ENCODE measurements around the gene CGNL1. TPM values are rescaled to one million over a fixed set of nuclear protein-coding genes. Genes with fewer than 3 reads are reported as not detected.

The CGNL1 gene
- total RNA-seq, 1 donor from 2014 or later = 2.8 TPM

DNA sequence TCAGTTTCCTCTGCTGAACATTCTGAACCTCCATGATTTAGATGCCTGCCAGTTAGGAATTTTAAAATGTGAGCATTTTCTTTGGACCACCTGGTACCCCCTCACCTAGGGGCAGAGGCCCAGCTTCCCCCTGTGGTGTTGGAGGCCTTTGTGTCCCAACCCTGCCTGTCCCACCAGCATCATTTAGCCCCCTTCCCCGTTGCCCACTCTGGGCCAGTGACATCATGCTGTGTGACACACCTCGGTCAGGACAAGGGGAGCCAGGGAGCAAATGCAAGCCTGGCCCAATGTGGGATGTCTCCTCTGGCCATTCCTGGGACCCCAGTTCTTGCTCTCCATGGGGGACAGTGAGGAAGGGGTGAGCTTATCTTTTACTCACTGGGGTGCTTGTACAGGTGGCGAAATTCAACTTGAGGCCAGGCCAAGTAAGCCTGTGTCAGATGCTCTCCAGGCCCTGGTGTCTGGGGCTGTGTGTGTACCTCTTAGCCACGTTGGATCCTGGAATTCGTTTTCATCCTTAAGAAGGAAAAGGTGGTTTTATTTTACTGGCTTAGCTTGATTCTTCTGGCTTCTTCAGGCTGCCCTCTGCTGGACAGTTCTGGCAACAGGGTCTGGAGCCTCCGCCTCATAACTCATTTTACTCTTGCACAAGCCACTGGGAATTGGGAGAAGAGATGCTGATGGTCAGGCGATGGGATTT lies 165.7 kb downstream of the CGNL1 start:
- H3K4me3 ChIP-seq (ENCODE audit: low read depth, low read length) = no peak overlapping the region
- TF ChIP-seq, protein P1, sequence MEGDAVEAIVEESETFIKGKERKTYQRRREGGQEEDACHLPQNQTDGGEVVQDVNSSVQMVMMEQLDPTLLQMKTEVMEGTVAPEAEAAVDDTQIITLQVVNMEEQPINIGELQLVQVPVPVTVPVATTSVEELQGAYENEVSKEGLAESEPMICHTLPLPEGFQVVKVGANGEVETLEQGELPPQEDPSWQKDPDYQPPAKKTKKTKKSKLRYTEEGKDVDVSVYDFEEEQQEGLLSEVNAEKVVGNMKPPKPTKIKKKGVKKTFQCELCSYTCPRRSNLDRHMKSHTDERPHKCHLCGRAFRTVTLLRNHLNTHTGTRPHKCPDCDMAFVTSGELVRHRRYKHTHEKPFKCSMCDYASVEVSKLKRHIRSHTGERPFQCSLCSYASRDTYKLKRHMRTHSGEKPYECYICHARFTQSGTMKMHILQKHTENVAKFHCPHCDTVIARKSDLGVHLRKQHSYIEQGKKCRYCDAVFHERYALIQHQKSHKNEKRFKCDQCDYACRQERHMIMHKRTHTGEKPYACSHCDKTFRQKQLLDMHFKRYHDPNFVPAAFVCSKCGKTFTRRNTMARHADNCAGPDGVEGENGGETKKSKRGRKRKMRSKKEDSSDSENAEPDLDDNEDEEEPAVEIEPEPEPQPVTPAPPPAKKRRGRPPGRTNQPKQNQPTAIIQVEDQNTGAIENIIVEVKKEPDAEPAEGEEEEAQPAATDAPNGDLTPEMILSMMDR (IDR thresholded peaks at IDR 0.05; ENCODE audit: insufficient read depth, low read length, poor library complexity, severe bottlenecking) = peak; percentile 85
- H3K27me3 ChIP-seq (ENCODE audit: control insufficient read depth, insufficient read depth, low read length) = no peaks in the 10 kb centered on the region
- H3K36me3 ChIP-seq (ENCODE audit: control insufficient read depth, insufficient read depth, low read length) = peaks cover 5% of the 10 kb centered on the region
- DNase-seq (ENCODE audit: low read depth) = no peak

DNA sequence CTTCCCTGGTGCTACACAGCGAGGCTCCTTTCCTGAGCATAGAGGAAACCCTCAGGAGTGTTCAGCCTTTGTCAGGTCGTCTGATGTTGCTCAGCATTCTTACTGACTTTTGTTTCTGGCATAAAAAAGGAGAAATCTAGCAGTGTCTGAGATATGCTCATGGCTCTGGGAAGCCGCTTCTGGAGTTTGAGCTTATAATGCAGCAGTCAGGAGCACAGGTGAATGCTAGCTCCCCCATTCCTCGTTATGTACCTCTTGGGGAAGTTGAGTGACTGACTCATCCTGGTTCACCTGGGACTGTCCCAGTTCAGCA lies 166.2 kb downstream of the CGNL1 start:
- no peaks in the 10 kb centered on the region for H3K27me3 ChIP-seq (ENCODE audit: control insufficient read depth, insufficient read depth, low read length)
- H3K36me3 ChIP-seq (ENCODE audit: control insufficient read depth, insufficient read depth, low read length) = peaks cover 5% of the 10 kb centered on the region
- DNase-seq (ENCODE audit: low read depth) = no peak
- TF ChIP-seq, protein P1 (IDR thresholded peaks at IDR 0.05; ENCODE audit: insufficient read depth, low read length, poor library complexity, severe bottlenecking) = no peak
- H3K4me3 ChIP-seq (ENCODE audit: low read depth, low read length) = no peak overlapping the region

DNA sequence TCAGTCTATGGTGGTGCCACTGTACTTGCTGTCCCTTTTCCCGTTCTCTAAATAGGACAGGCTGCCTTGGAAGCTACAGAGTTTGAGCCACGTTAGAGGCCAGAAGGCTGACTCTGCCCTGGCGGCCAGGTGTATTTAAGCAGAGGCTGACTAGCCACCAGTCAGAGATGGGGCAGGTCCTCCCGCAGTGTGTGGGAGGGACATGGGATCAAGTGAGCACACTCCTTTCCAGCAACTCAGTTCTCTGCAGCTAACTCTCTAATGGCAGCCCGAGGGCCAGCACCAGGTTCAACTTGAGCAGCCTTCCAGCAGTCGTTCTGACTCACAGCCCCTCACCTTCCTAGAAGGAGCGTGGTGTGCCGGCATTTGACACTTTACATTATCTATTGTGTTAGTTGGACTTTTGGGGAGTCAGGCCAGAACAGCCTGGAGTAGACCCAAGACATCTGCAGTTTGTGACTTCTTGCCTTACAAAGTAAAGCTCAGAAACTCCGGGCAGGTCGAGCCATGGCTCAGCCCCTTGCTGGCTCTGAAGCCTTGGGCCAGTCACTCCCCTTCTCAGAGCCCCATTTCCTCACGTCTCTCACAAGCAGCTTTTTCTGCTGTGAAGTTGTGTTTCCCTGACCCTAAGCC lies 168.7 kb downstream of the CGNL1 start:
- Histone ChIP-seq H3K27me3 (ENCODE audit: control insufficient read depth, insufficient read depth, low read length) (no peaks in the 10 kb centered on the region), H3K36me3 (ENCODE audit: control insufficient read depth, insufficient read depth, low read length) (peaks cover 4% of the 10 kb centered on the region), H3K4me3 (ENCODE audit: low read depth, low read length) (no peak overlapping the region)
- TF ChIP-seq, protein P1 (IDR thresholded peaks at IDR 0.05; ENCODE audit: insufficient read depth, low read length, poor library complexity, severe bottlenecking) = no peak
- no peak for DNase-seq (ENCODE audit: low read depth)

DNA sequence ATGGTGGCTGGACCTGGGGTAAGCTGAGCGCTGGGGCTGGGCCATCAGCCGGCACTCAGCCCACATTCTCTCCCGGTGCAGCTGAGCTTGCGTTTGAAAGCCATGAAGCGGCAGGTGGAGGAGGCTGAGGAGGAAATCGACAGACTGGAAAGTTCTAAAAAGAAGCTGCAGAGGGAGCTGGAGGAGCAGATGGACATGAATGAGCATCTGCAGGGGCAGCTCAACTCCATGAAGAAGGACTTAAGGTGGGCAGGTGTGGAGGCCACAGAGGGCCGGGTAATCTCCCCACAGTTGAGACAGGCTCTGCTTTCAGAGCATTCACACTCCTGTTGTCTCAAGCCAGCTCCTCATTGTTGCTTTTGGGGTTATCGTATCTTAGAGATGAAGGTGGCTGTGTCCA lies 169.7 kb downstream of the CGNL1 start:
- Histone ChIP-seq H3K27me3 (ENCODE audit: control insufficient read depth, insufficient read depth, low read length) (no peaks in the 10 kb centered on the region), H3K36me3 (ENCODE audit: control insufficient read depth, insufficient read depth, low read length) (peaks cover 4% of the 10 kb centered on the region), H3K4me3 (ENCODE audit: low read depth, low read length) (no peak overlapping the region)
- DNase-seq (ENCODE audit: low read depth) = no peak
- TF ChIP-seq, protein P1 (IDR thresholded peaks at IDR 0.05; ENCODE audit: insufficient read depth, low read length, poor library complexity, severe bottlenecking) = no peak

DNA sequence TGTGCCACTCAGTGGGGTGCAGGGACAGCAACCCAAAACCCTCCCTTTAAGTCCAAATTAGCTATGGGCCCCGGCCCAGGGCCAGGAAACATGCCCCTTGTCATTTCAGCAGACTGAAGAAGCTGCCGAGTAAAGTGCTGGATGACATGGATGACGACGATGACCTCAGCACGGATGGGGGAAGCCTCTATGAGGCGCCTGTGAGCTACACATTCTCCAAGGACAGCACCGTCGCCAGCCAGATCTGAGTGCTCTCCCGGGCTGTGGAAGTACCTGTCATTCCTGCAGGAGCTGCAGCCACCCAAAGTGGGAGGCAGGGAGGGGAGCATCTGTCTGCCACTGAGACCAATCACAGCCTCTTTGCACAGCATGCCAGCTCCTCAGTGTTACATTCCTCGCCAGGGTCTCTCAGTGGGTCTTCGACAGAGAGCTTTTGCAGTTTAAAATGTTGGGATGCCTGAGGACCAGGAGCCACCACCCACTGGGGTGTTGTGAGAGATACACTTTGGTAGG lies 171.0 kb downstream of the CGNL1 start:
- H3K4me3 ChIP-seq (ENCODE audit: low read depth, low read length) = no peak overlapping the region
- no peaks in the 10 kb centered on the region for H3K27me3 ChIP-seq (ENCODE audit: control insufficient read depth, insufficient read depth, low read length)
- TF ChIP-seq, protein P1 (IDR thresholded peaks at IDR 0.05; ENCODE audit: insufficient read depth, low read length, poor library complexity, severe bottlenecking) = no peak
- no peak for DNase-seq (ENCODE audit: low read depth)
- H3K36me3 ChIP-seq (ENCODE audit: control insufficient read depth, insufficient read depth, low read length) = peaks cover 4% of the 10 kb centered on the region

All from kidney epithelial cell (primary cell).